ENCODE results near the gene PAPLN. TPM values are rescaled to one million over a fixed set of nuclear protein-coding genes. Genes with fewer than 3 reads are reported as not detected.

The PAPLN gene
- total RNA-seq, 1 experiment from 2014 or later, result 22.2 TPM

DNA sequence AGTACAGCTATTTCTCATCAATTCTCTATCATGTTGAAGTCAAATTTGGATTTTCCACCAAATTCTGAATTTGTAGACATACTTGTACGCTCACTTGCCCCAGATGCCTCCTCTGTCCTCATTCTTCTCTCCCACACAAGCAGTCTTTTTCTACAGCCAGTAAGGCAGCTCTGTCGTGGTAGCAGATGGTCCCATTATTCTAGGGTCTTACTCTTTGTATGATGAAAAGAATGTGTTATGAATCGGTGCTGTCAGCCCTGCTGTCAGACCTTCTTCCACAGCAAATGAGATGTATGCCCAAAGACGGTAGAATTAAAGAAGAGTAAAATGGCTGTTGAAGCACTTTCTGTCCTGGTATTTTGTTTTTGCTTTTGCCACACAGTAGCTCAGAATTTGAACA is 17.2 kb upstream of the PAPLN start:
- Histone ChIP-seq H3K27ac (ENCODE audit: low read length) (no peak overlapping the region), H3K27me3 (ENCODE audit: control insufficient read depth, insufficient read depth, low read length) (no peaks in the 10 kb centered on the region), H3K4me3 (ENCODE audit: low read depth in 2 of 2, low read length in 2 of 2) (no peak overlapping the region), H3K36me3 (ENCODE audit: control insufficient read depth, insufficient read depth, low read length) (peaks cover 4% of the 10 kb centered on the region; the same call in 1 of the 2 replicates), H3K9me3 (ENCODE audit: control insufficient read depth, insufficient read depth, low read depth, low read length) (no peaks in the 10 kb centered on the region), H3K4me1 (ENCODE audit: control insufficient read depth, insufficient read depth, low read length) (no peaks in the 10 kb centered on the region; the same call in 1 of the 2 replicates)
- in situ Hi-C loops (cut with HindIII; ENCODE audit: low pct_unique_long_range_greater_than_20kb, low sequenced_read_pairs) (no loop called here), intact Hi-C loops (cut with micrococcal nuclease; ENCODE audit: unreplicated experiment) (no loop called here)
- DNase-seq (ENCODE audit: low read depth, low spot score), result no peak
- TF ChIP-seq POLR2AphosphoS5 (IDR thresholded peaks at IDR 0.05; ENCODE audit: low read depth, low read length) (no peak), SIN3A (IDR thresholded peaks at IDR 0.05; ENCODE audit: borderline replicate concordance, insufficient read depth, low read depth, low read length) (no peak), TCF7L2 (IDR thresholded peaks at IDR 0.05; ENCODE audit: low read depth, low read length) (no peak)
- TF ChIP-seq, protein P1, sequence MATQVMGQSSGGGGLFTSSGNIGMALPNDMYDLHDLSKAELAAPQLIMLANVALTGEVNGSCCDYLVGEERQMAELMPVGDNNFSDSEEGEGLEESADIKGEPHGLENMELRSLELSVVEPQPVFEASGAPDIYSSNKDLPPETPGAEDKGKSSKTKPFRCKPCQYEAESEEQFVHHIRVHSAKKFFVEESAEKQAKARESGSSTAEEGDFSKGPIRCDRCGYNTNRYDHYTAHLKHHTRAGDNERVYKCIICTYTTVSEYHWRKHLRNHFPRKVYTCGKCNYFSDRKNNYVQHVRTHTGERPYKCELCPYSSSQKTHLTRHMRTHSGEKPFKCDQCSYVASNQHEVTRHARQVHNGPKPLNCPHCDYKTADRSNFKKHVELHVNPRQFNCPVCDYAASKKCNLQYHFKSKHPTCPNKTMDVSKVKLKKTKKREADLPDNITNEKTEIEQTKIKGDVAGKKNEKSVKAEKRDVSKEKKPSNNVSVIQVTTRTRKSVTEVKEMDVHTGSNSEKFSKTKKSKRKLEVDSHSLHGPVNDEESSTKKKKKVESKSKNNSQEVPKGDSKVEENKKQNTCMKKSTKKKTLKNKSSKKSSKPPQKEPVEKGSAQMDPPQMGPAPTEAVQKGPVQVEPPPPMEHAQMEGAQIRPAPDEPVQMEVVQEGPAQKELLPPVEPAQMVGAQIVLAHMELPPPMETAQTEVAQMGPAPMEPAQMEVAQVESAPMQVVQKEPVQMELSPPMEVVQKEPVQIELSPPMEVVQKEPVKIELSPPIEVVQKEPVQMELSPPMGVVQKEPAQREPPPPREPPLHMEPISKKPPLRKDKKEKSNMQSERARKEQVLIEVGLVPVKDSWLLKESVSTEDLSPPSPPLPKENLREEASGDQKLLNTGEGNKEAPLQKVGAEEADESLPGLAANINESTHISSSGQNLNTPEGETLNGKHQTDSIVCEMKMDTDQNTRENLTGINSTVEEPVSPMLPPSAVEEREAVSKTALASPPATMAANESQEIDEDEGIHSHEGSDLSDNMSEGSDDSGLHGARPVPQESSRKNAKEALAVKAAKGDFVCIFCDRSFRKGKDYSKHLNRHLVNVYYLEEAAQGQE (IDR thresholded peaks at IDR 0.05; ENCODE audit: insufficient read depth in 1 of 2, low read depth in 2 of 2, low read length in 1 of 2), result no peak
- TF ChIP-seq, protein P2, sequence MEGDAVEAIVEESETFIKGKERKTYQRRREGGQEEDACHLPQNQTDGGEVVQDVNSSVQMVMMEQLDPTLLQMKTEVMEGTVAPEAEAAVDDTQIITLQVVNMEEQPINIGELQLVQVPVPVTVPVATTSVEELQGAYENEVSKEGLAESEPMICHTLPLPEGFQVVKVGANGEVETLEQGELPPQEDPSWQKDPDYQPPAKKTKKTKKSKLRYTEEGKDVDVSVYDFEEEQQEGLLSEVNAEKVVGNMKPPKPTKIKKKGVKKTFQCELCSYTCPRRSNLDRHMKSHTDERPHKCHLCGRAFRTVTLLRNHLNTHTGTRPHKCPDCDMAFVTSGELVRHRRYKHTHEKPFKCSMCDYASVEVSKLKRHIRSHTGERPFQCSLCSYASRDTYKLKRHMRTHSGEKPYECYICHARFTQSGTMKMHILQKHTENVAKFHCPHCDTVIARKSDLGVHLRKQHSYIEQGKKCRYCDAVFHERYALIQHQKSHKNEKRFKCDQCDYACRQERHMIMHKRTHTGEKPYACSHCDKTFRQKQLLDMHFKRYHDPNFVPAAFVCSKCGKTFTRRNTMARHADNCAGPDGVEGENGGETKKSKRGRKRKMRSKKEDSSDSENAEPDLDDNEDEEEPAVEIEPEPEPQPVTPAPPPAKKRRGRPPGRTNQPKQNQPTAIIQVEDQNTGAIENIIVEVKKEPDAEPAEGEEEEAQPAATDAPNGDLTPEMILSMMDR (IDR thresholded peaks at IDR 0.05), result no peak
- no TSS peak for BruUV-seq (replicated peaks)
- ChIA-PET CTCF (no interaction called here), POLR2A (interaction anchor here (0.6 kb wide), 1 partner anchor 629 kb away, joined by 3 read pairs; no protein-coding TSS in a partner anchor)
- ATAC-seq, result no peak

DNA sequence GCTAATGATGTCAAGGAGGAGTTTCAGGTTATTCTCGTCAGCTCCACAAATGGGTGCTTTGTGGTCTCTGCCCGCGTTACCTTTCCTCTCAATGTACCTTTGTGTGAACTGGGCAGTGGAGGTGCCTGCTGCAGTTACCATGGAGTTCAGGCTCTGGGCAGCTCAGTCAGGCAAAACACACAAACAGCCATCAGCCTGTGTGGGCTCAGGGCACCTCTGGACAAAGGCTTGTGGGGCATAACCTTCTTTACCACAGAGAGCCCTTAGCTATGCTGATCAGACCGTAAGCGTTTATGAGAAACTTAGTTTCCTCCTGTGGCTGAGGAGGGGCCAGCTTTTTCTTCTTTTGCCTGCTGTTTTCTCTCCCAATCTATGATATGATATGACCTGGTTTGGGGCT is 16.7 kb upstream of the PAPLN start:
- no peak for TF ChIP-seq POLR2AphosphoS5 (IDR thresholded peaks at IDR 0.05; ENCODE audit: low read depth, low read length)
- no TSS peak for BruUV-seq (replicated peaks)
- CTCF ChIA-PET, result no interaction called here

DNA sequence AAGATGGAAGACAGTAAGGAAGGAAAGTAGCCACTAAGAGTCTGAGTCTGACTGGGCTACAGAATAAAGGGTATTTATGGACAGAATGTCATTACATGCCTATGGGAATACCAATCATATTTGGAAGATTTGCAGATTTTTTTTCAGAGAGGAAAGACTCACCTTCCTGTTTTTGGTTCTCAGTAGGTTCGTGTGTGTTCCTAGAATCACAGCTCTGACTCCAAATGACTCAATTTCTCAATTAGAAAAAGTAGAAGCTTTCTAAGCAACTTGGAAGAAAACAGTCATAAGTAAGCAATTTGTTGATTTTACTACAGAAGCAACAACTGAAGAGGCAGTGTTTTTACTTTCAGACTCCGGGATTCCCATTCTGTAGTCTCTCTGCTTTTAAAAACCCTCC is 15.4 kb upstream of the PAPLN start:
- H3K36me3 ChIP-seq (ENCODE audit: control insufficient read depth, insufficient read depth, low read length), result peaks cover 4% of the 10 kb centered on the region; the same call in 1 of the 2 replicates
- POLR2A ChIA-PET, result no interaction called here
- DNase-seq (ENCODE audit: low read depth, low spot score) (no peak), ATAC-seq (no peak)
- peaks cover 4% of the 10 kb centered on the region for H3K4me1 ChIP-seq (ENCODE audit: control insufficient read depth, insufficient read depth, low read length)
- H3K4me3 ChIP-seq (ENCODE audit: low read depth in 2 of 2, low read length in 2 of 2), result no peak overlapping the region
- intact Hi-C loops (cut with micrococcal nuclease; ENCODE audit: unreplicated experiment) (no loop called here), in situ Hi-C loops (cut with HindIII; ENCODE audit: low pct_unique_long_range_greater_than_20kb, low sequenced_read_pairs) (no loop called here)
- CTCF ChIA-PET, result no interaction called here
- no TSS peak for BruUV-seq (replicated peaks)
- no peaks in the 10 kb centered on the region for H3K27me3 ChIP-seq (ENCODE audit: control insufficient read depth, insufficient read depth, low read length)
- H3K9me3 ChIP-seq (ENCODE audit: control insufficient read depth, insufficient read depth, low read depth, low read length), result no peaks in the 10 kb centered on the region
- H3K27ac ChIP-seq (ENCODE audit: low read length), result no peak overlapping the region
- TF ChIP-seq, protein P2 (IDR thresholded peaks at IDR 0.05), result no peak
- TF ChIP-seq SIN3A (IDR thresholded peaks at IDR 0.05; ENCODE audit: borderline replicate concordance, insufficient read depth, low read depth, low read length) (no peak), POLR2AphosphoS5 (IDR thresholded peaks at IDR 0.05; ENCODE audit: low read depth, low read length) (no peak), TCF7L2 (IDR thresholded peaks at IDR 0.05; ENCODE audit: low read depth, low read length) (no peak)
- TF ChIP-seq, protein P1 (IDR thresholded peaks at IDR 0.05; ENCODE audit: insufficient read depth in 1 of 2, low read depth in 2 of 2, low read length in 1 of 2), result no peak

More for the DNA sequence above, 16.7 kb upstream of the PAPLN start:
- Histone ChIP-seq H3K9me3 (ENCODE audit: control insufficient read depth, insufficient read depth, low read depth, low read length) (no peaks in the 10 kb centered on the region), H3K4me1 (ENCODE audit: control insufficient read depth, insufficient read depth, low read length) (no peaks in the 10 kb centered on the region; the same call in 1 of the 2 replicates), H3K36me3 (ENCODE audit: control insufficient read depth, insufficient read depth, low read length) (peaks cover 4% of the 10 kb centered on the region; the same call in 1 of the 2 replicates), H3K27ac (ENCODE audit: low read length) (no peak overlapping the region), H3K4me3 (ENCODE audit: low read depth in 2 of 2, low read length in 2 of 2) (no peak overlapping the region), H3K27me3 (ENCODE audit: control insufficient read depth, insufficient read depth, low read length) (no peaks in the 10 kb centered on the region)
- in situ Hi-C loops (cut with HindIII; ENCODE audit: low pct_unique_long_range_greater_than_20kb, low sequenced_read_pairs), result no loop called here
- DNase-seq (ENCODE audit: low read depth, low spot score), result no peak
- no peak for ATAC-seq
- intact Hi-C loops (cut with micrococcal nuclease; ENCODE audit: unreplicated experiment), result no loop called here
- POLR2A ChIA-PET, result no interaction called here
